Mesenchymal stem cell (in vitro differentiated cells and primary cell): Measurements from ENCODE around the gene CARD11.
A peak's percentile ranks its signal among the peaks of the same experiment; 100 is the strongest.

Experiments used
- DNase-seq: peaks from one replicate; pipeline ENCODE4 v3.0.0-alpha.2; 2013
- H2AFZ ChIP-seq: one replicate; pipeline ENCODE4 v1.6.1; 2013; ENCODE audit warnings: low read depth, mild to moderate bottlenecking, control low read depth, inconsistent platforms, low read length, moderate library complexity
- H2AK5ac ChIP-seq: 2 replicates; pipeline ENCODE4 v1.6.1; 2013; ENCODE audit warnings: low read length, moderate library complexity, mild to moderate bottlenecking, inconsistent platforms; ENCODE audit not compliant: severe bottlenecking
- H2BK120ac ChIP-seq: one replicate; pipeline ENCODE4 v1.6.1; 2013; ENCODE audit warnings: low read depth, mild to moderate bottlenecking, inconsistent platforms, low read length, moderate library complexity
- H2BK12ac ChIP-seq, 2 experiments: one replicate each; pipeline ENCODE4 v1.6.1; 2013; ENCODE audit warnings: inconsistent platforms in 2 of 2, low read length in 2 of 2, mild to moderate bottlenecking in 2 of 2, moderate library complexity in 2 of 2, control low read depth in 1 of 2
- H2BK15ac ChIP-seq: one replicate; pipeline ENCODE4 v1.6.1; 2013; ENCODE audit warnings: mild to moderate bottlenecking, low read depth, inconsistent platforms; ENCODE audit not compliant: poor library complexity, severe bottlenecking
- H2BK5ac ChIP-seq: 2 replicates; pipeline ENCODE4 v1.6.1; 2013; ENCODE audit warnings: low read depth, mild to moderate bottlenecking, low read length, control low read depth, inconsistent platforms; ENCODE audit not compliant: poor library complexity, severe bottlenecking
- H3K14ac ChIP-seq, 2 experiments: one replicate each; pipeline ENCODE4 v1.6.1; 2013; ENCODE audit warnings: inconsistent platforms in 2 of 2, low read length in 2 of 2, control low read depth in 1 of 2, mild to moderate bottlenecking in 1 of 2, moderate library complexity in 1 of 2
- H3K18ac ChIP-seq, 2 experiments: one replicate each; pipeline ENCODE4 v1.6.1; 2013; ENCODE audit warnings: inconsistent platforms in 2 of 2, low read length in 2 of 2, control low read depth in 1 of 2, low read depth in 1 of 2, mild to moderate bottlenecking in 1 of 2
- H3K23ac ChIP-seq, 2 experiments: one replicate each; pipeline ENCODE4 v1.6.1; 2013; ENCODE audit warnings: inconsistent platforms in 2 of 2, low read length in 2 of 2, mild to moderate bottlenecking in 2 of 2, moderate library complexity in 2 of 2, control low read depth in 1 of 2
- H3K27ac ChIP-seq: 2 replicates; pipeline ENCODE4 v1.5.1; 2013; ENCODE audit warnings: mild to moderate bottlenecking, moderate library complexity, low read length, control low read depth, inconsistent platforms; ENCODE audit not compliant: poor library complexity, severe bottlenecking
- H3K27me3 ChIP-seq, 2 experiments: 2 replicates each; pipeline versions ENCODE4 v1.6.1 to v1.7.0; 2013; ENCODE audit warnings: low read length in 2 of 2, mild to moderate bottlenecking in 2 of 2, moderate library complexity in 2 of 2, control low read depth in 1 of 2, inconsistent platforms in 1 of 2; ENCODE audit not compliant: control insufficient read depth in 1 of 2, insufficient read depth in 1 of 2
- H3K36me3 ChIP-seq, 2 experiments: 2 replicates each; pipeline versions ENCODE4 v1.6.1 to v1.7.0; 2013; ENCODE audit warnings: low read length in 2 of 2, control low read depth in 1 of 2, inconsistent platforms in 1 of 2, low read depth in 1 of 2, mild to moderate bottlenecking in 1 of 2; ENCODE audit not compliant: insufficient read depth in 2 of 2, control insufficient read depth in 1 of 2
- H3K4ac ChIP-seq, 2 experiments: one replicate each; pipeline ENCODE4 v1.6.1; 2013; ENCODE audit warnings: inconsistent platforms in 2 of 2, low read length in 2 of 2, mild to moderate bottlenecking in 2 of 2, moderate library complexity in 2 of 2, control low read depth in 1 of 2, low read depth in 1 of 2
- H3K4me1 ChIP-seq: 2 replicates; pipeline ENCODE4 v1.6.1; 2013; ENCODE audit warnings: low read depth, low read length, control low read depth; ENCODE audit not compliant: control insufficient read depth, insufficient read depth
- H3K4me2 ChIP-seq: 2 replicates; pipeline ENCODE4 v1.6.1; 2013; ENCODE audit warnings: low read length, mild to moderate bottlenecking, inconsistent platforms; ENCODE audit not compliant: poor library complexity, severe bottlenecking
- H3K4me3 ChIP-seq, 2 experiments: 2 replicates each; pipeline versions ENCODE4 v1.5.1 to v1.7.0; 2013; ENCODE audit warnings: low read length in 2 of 2, mild to moderate bottlenecking in 2 of 2, control low read depth in 1 of 2, low read depth in 1 of 2; ENCODE audit not compliant: insufficient read depth in 1 of 2
- H3K79me1 ChIP-seq: replicated peaks from 2 replicates; pipeline ENCODE4 v1.6.1; 2013; ENCODE audit warnings: mild to moderate bottlenecking, control low read depth, low read length, inconsistent platforms; ENCODE audit not compliant: poor library complexity, severe bottlenecking
- H3K9ac ChIP-seq: 2 replicates; pipeline ENCODE4 v1.7.0; 2013; ENCODE audit warnings: mild to moderate bottlenecking, low read length, moderate library complexity
- H3K9me3 ChIP-seq: 2 replicates; pipeline ENCODE4 v1.7.0; 2013; ENCODE audit warnings: mild to moderate bottlenecking, low read length; ENCODE audit not compliant: control insufficient read depth
- H4K8ac ChIP-seq: one replicate; pipeline ENCODE4 v1.6.1; 2013; ENCODE audit warnings: inconsistent platforms, mild to moderate bottlenecking, low read length, moderate library complexity
- H4K91ac ChIP-seq: one replicate; pipeline ENCODE4 v1.6.1; 2013; ENCODE audit warnings: mild to moderate bottlenecking, low read length, inconsistent platforms
- WGBS: methylation state at CpG from one replicate; pipeline ENCODE4 v1.1.7; 2013; ENCODE audit warnings: mixed read lengths; 5-methylcytosine and 5-hydroxymethylcytosine counted together

Gene CARD11

GRCh38 chr7:3034591-3035150 is 9.0 kb downstream of the CARD11 start:
- no peak overlapping the region for H3K14ac ChIP-seq
- H3K18ac ChIP-seq: no peak overlapping the region
- H3K4me1 ChIP-seq: no peaks in the 10 kb centered on the region
- no peaks in the 10 kb centered on the region for H3K27me3 ChIP-seq
- 98% methylated on average over 26 of the region's 26 CpGs for WGBS
- no peak overlapping the region for H3K9ac ChIP-seq
- no peak overlapping the region for H2BK5ac ChIP-seq
- H2BK15ac ChIP-seq: no peak overlapping the region
- H2BK12ac ChIP-seq: no peak overlapping the region
- no peak overlapping the region for H2BK120ac ChIP-seq
- H3K4me2 ChIP-seq: no peak overlapping the region
- no peak overlapping the region for H4K91ac ChIP-seq
- no peaks in the 10 kb centered on the region for H3K9me3 ChIP-seq
- no peak overlapping the region for H2AFZ ChIP-seq
- H3K4me3 ChIP-seq: no peak overlapping the region
- no peak overlapping the region for H3K4ac ChIP-seq
- no peak overlapping the region for H3K27ac ChIP-seq
- no peak overlapping the region for H2AK5ac ChIP-seq
- no peak overlapping the region for H3K23ac ChIP-seq
- H3K79me1 ChIP-seq: no peaks in the 10 kb centered on the region
- no peaks in the 10 kb centered on the region for H3K36me3 ChIP-seq
- no peak overlapping the region for H4K8ac ChIP-seq
- no peak for DNase-seq

- Histone ChIP-seq H3K4me2 (no peak overlapping the region), H2BK5ac (no peak overlapping the region), H3K9me3 (no peaks in the 10 kb centered on the region), H4K8ac (no peak overlapping the region), H2AFZ (no peak overlapping the region), H3K36me3 (no peaks in the 10 kb centered on the region), H3K27ac (no peak overlapping the region), H2BK15ac (no peak overlapping the region), H3K4me3 (no peak overlapping the region), H2AK5ac (no peak overlapping the region), H3K4me1 (no peaks in the 10 kb centered on the region), H4K91ac (no peak overlapping the region), H3K9ac (no peak overlapping the region), H2BK120ac (no peak overlapping the region), H3K27me3 (no peaks in the 10 kb centered on the region), H3K23ac (no peak overlapping the region), H3K18ac (no peak overlapping the region), H3K79me1 (no peaks in the 10 kb centered on the region), H3K14ac (peak overlapping the region in 1 of 2 experiments; percentile 83), H3K4ac (no peak overlapping the region), H2BK12ac (no peak overlapping the region)
- 82% methylated on average over 12 of the region's 12 CpGs for WGBS
- no peak for DNase-seq
These were observed 10.1 kb downstream of the CARD11 start for GRCh38 chr7:3033581-3033980.

GRCh38 chr7:3033136-3033535 is 10.5 kb downstream of the CARD11 start:
- DNase-seq: no peak
- Histone ChIP-seq H3K18ac (no peak overlapping the region), H3K4me1 (peaks cover under 1% of the 10 kb centered on the region), H2BK120ac (no peak overlapping the region), H3K27ac (no peak overlapping the region), H3K9me3 (no peaks in the 10 kb centered on the region), H4K8ac (no peak overlapping the region), H3K4ac (no peak overlapping the region), H3K79me1 (no peaks in the 10 kb centered on the region), H2BK15ac (no peak overlapping the region), H3K4me2 (no peak overlapping the region), H3K9ac (no peak overlapping the region), H3K36me3 (no peaks in the 10 kb centered on the region), H3K27me3 (no peaks in the 10 kb centered on the region), H2BK12ac (no peak overlapping the region), H3K23ac (no peak overlapping the region), H3K14ac (no peak overlapping the region), H2BK5ac (no peak overlapping the region), H2AK5ac (no peak overlapping the region), H4K91ac (no peak overlapping the region), H2AFZ (no peak overlapping the region), H3K4me3 (no peak overlapping the region)
- WGBS: 89% methylated on average over 7 of the region's 7 CpGs

GRCh38 chr7:3032256-3032655 is 11.4 kb downstream of the CARD11 start:
- H3K4me2 ChIP-seq: no peak overlapping the region
- H4K8ac ChIP-seq: no peak overlapping the region
- H2AK5ac ChIP-seq: no peak overlapping the region
- H3K23ac ChIP-seq: no peak overlapping the region
- H2BK120ac ChIP-seq: no peak overlapping the region
- H3K4ac ChIP-seq: no peak overlapping the region
- H3K9ac ChIP-seq: no peak overlapping the region
- no peak overlapping the region for H3K4me3 ChIP-seq
- no peak overlapping the region for H3K14ac ChIP-seq
- H2BK15ac ChIP-seq: no peak overlapping the region
- 84% methylated on average over 4 of the region's 4 CpGs for WGBS
- H3K79me1 ChIP-seq: no peaks in the 10 kb centered on the region
- no peaks in the 10 kb centered on the region for H3K9me3 ChIP-seq
- H2BK12ac ChIP-seq: no peak overlapping the region
- no peak overlapping the region for H2BK5ac ChIP-seq
- H2AFZ ChIP-seq: no peak overlapping the region
- no peak overlapping the region for H4K91ac ChIP-seq
- no peak for DNase-seq
- no peak overlapping the region for H3K18ac ChIP-seq
- H3K27me3 ChIP-seq: no peaks in the 10 kb centered on the region
- peaks cover 3% of the 10 kb centered on the region for H3K4me1 ChIP-seq
- no peaks in the 10 kb centered on the region for H3K36me3 ChIP-seq
- H3K27ac ChIP-seq: no peak overlapping the region
